GM06990 (cell line): ENCODE data around the gene AEBP1.

ENCODE experiments used
- DNase-seq: peaks from one replicate; pipeline ENCODE4 v3.0.0-alpha.2; 2011; ENCODE audit not compliant: insufficient read length; ENCODE audit errors: extremely low read depth
- H3K27me3 ChIP-seq: replicated peaks from 2 replicates; pipeline ENCODE4 v1.6.0; 2011; ENCODE audit warnings: low read length; ENCODE audit not compliant: control insufficient read depth, insufficient read depth
- H3K36me3 ChIP-seq: 2 replicates; pipeline ENCODE4 v1.5.1; 2011; ENCODE audit warnings: low read length; ENCODE audit not compliant: control insufficient read depth, insufficient read depth
- H3K4me3 ChIP-seq: replicated peaks from 2 replicates; pipeline ENCODE4 v1.5.1; 2011; ENCODE audit warnings: low read depth, mild to moderate bottlenecking, control low read depth, low read length
- CTCF ChIP-seq: IDR thresholded peaks from 2 replicates; pipeline ENCODE4 v1.5.1; 2011; ENCODE audit warnings: low read length, control low read depth, mild to moderate bottlenecking, inconsistent platforms; ENCODE audit not compliant: insufficient read depth, poor library complexity, severe bottlenecking

AEBP1 gene

GRCh38 chr7:44143646-44144250, 39.6 kb downstream of the AEBP1 start:
- no peak for TF ChIP-seq CTCF
- no peaks in the 10 kb centered on the region for H3K27me3 ChIP-seq
- H3K36me3 ChIP-seq, result no peaks in the 10 kb centered on the region
- no peak overlapping the region for H3K4me3 ChIP-seq
- DNase-seq, result no peak

GRCh38 chr7:44144426-44144967, 40.4 kb downstream of the AEBP1 start:
- no peak for DNase-seq
- TF ChIP-seq CTCF, result no peak
- no peaks in the 10 kb centered on the region for H3K27me3 ChIP-seq
- H3K36me3 ChIP-seq, result no peaks in the 10 kb centered on the region
- H3K4me3 ChIP-seq, result no peak overlapping the region

GRCh38 chr7:44144968-44145478, 40.9 kb downstream of the AEBP1 start:
- no peaks in the 10 kb centered on the region for H3K36me3 ChIP-seq
- no peak for DNase-seq
- no peak overlapping the region for H3K4me3 ChIP-seq
- H3K27me3 ChIP-seq, result no peaks in the 10 kb centered on the region
- no peak for TF ChIP-seq CTCF

GRCh38 chr7:44145479-44145968, 41.4 kb downstream of the AEBP1 start:
- no peak for TF ChIP-seq CTCF
- Histone ChIP-seq H3K36me3 (no peaks in the 10 kb centered on the region), H3K4me3 (no peak overlapping the region; the same call in 1 of the 2 replicates), H3K27me3 (no peaks in the 10 kb centered on the region)
- no peak for DNase-seq

- H3K27me3 ChIP-seq, result no peaks in the 10 kb centered on the region
- no peak for TF ChIP-seq CTCF
- no peaks in the 10 kb centered on the region for H3K36me3 ChIP-seq
- no peak overlapping the region; the same call in 1 of the 2 replicates for H3K4me3 ChIP-seq
- DNase-seq, result peak; percentile 44
Observed at GRCh38 chr7:44145969-44146911, 42.1 kb downstream of the AEBP1 start.
